VCaP (cell line): ENCODE data around the gene STRC.
"Not testable (repeated sequence)": the region's sequence is repeated elsewhere in the genome, so short reads cannot be mapped to it uniquely, and the experiment has no call there.

Experiments
- H3K27ac ChIP-seq: fragments of 450-650 bp; 2 replicates; pipeline ENCODE4 v1.5.1; 2017
- CTCF ChIP-seq: fragments of 450-650 bp; conservative IDR thresholded peaks from 2 replicates; pipeline ENCODE4 v1.5.1; 2017; ENCODE audit warnings: mild to moderate bottlenecking, moderate library complexity

Gene STRC

GRCh38 chr15:43589778-43590466, 28.7 kb downstream of the STRC start, which contains the start of gene PPIP5K1:
Gene PPIP5K1 (minus strand): TSS chr15:43590208. CDS start chr15:43584504, 5,704 bp downstream.
- H3K27ac ChIP-seq: not testable (repeated sequence)

- H3K27ac ChIP-seq: not testable (repeated sequence)
These were observed 44.0 kb downstream of the STRC start for GRCh38 chr15:43574607-43575006.

GRCh38 chr15:43566615-43567014, 52.0 kb downstream of the STRC start:
- H3K27ac ChIP-seq: not testable (repeated sequence)

GRCh38 chr15:43563793-43564192, 54.8 kb downstream of the STRC start:
- H3K27ac ChIP-seq: not testable (repeated sequence)

- not testable (repeated sequence) for H3K27ac ChIP-seq
These were observed 55.8 kb downstream of the STRC start for GRCh38 chr15:43562753-43563152.

GRCh38 chr15:43552986-43553385, 65.6 kb downstream of the STRC start:
- no peak overlapping the region for H3K27ac ChIP-seq
- no peak for TF ChIP-seq CTCF

GRCh38 chr15:43552256-43552655, 66.3 kb downstream of the STRC start:
- H3K27ac ChIP-seq: no peak overlapping the region
- TF ChIP-seq CTCF: no peak

- H3K27ac ChIP-seq: no peak overlapping the region
- no peak for TF ChIP-seq CTCF
These were observed 67.9 kb downstream of the STRC start for GRCh38 chr15:43550527-43551363.
